Small intestine (tissue), 7 donors: ENCODE data around the gene PDLIM7. TPM values are rescaled to one million over a fixed set of nuclear protein-coding genes. Genes with fewer than 3 reads are reported as not detected.

Experiments
- DNase-seq, 2 donors: peaks; one replicate each; pipeline versions ENCODE4 v3.0.0 to v3.0.0-alpha.2; 2013
- FAIRE-seq: peaks from 2 replicates; lab custom pipeline; 2012; peaks lifted over from hg19 to GRCh38; lab: Jason Lieb, UNC
- H3K27ac ChIP-seq, 3 donors: one replicate each; pipeline ENCODE4 v1.5.1; 2013; ENCODE audit warnings: low read length in 2 of 3, mild to moderate bottlenecking in 2 of 3, control low read depth in 1 of 3, inconsistent platforms in 1 of 3, low read depth in 1 of 3, moderate library complexity in 1 of 3
- H3K27me3 ChIP-seq, 3 donors: one replicate each; pipeline ENCODE4 v1.6.1; 2013; ENCODE audit warnings: low read length in 3 of 3, inconsistent platforms in 1 of 3; ENCODE audit not compliant: control insufficient read depth in 3 of 3, insufficient read depth in 3 of 3
- H3K36me3 ChIP-seq, 3 donors: one replicate each; pipeline ENCODE4 v1.6.1; 2013; ENCODE audit warnings: low read length in 3 of 3, inconsistent platforms in 1 of 3, low read depth in 1 of 3, mild to moderate bottlenecking in 1 of 3, moderate library complexity in 1 of 3; ENCODE audit not compliant: control insufficient read depth in 3 of 3, insufficient read depth in 2 of 3
- H3K4me1 ChIP-seq, 3 donors: one replicate each; pipeline ENCODE4 v1.6.1; 2013; ENCODE audit warnings: low read length in 2 of 3, inconsistent platforms in 1 of 3, low read depth in 1 of 3, mild to moderate bottlenecking in 1 of 3, moderate library complexity in 1 of 3; ENCODE audit not compliant: control insufficient read depth in 3 of 3, insufficient read depth in 2 of 3
- H3K4me3 ChIP-seq, 3 donors: one replicate each; pipeline ENCODE4 v1.5.1; 2013; ENCODE audit warnings: low read length in 3 of 3, control low read depth in 1 of 3, inconsistent platforms in 1 of 3, low read depth in 1 of 3, mild to moderate bottlenecking in 1 of 3, moderate library complexity in 1 of 3
- H3K9me3 ChIP-seq, 2 donors: one replicate each; pipeline ENCODE4 v1.6.1; 2013; ENCODE audit warnings: low read depth in 1 of 2, low read length in 1 of 2; ENCODE audit not compliant: control insufficient read depth in 2 of 2, insufficient read depth in 1 of 2
- WGBS, 3 donors: extraction: QIAGEN DNeasy Blood & Tissue Kit; methylation state at CpG; one replicate each; pipeline ENCODE4 v1.1.7; 2013; 5-methylcytosine and 5-hydroxymethylcytosine counted together
- polyA plus RNA-seq, 4 donors: library from polyadenylated mRNA; stranded (reverse) in 3 of 4; unstranded in 1 of 4; fragments of 200-250 nt in 3 of 4; fragments of 120-200 nt in 1 of 4; gene quantifications; one replicate each; pipeline versions ENCODE4 v1.2.1 to v1.2.3, GENCODE V29; 2013
- donor health status: healthy with polysubstance abuse.
- donor health status: control.
- donor health status: control.
- donor health status: Bipolar disorder and iron deficiency.
- donor health status: healthy.

The PDLIM7 gene
- polyA plus RNA-seq, 4 donors, result 3.8 to 44.4 (median 18.3) TPM

DNA sequence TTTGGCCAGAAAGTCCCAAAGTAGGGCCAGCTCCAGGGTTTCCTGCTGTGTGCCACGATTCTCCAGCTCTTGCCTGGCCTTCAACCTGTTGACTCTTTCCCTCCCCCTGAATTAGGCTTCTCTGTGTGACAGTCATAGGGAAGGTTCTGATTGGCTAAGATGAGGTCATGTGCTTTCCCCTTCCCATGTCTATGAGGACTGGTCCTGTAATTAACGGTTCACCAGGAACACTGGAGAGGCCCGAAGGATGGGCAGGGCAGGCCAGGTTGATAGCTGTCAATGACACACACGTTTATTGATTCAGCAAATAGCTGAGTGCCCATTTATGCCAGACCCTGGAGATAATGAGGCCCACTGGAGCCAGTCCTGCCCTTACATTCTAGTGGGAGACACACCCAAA, 59.8 kb downstream of the PDLIM7 start:
- no peaks in the 10 kb centered on the region for H3K4me1 ChIP-seq
- 54 to 74% (median 56%) methylated on average over 4 of the region's 4 CpGs for WGBS, 3 donors
- no peaks in the 10 kb centered on the region for H3K27me3 ChIP-seq
- H3K9me3 ChIP-seq, result no peaks in the 10 kb centered on the region
- no peak overlapping the region for H3K4me3 ChIP-seq
- peak in 1 of 2 donors; percentile 38 for DNase-seq
- H3K36me3 ChIP-seq, result peaks cover 15 to 85% (median 20%) of the 10 kb centered on the region in 3 donors
- H3K27ac ChIP-seq, result no peak overlapping the region
- FAIRE-seq, result no peak

GRCh38 chr5:177435847-177436536, 61.4 kb downstream of the PDLIM7 start:
- no peak for DNase-seq
- FAIRE-seq, result no peak
- WGBS, 3 donors, result 93 to 95% (median 95%) methylated on average over 33 to 37 of the region's 37 CpGs

GRCh38 chr5:177434942-177435738, 62.3 kb downstream of the PDLIM7 start:
- Histone ChIP-seq H3K27ac (no peak overlapping the region), H3K36me3 (peaks cover 13 to 85% (median 19%) of the 10 kb centered on the region in 3 donors)
- 90 to 92% (median 91%) methylated on average over 19 to 20 of the region's 20 CpGs for WGBS, 3 donors

More at GRCh38 chr5:177435847-177436536, 61.4 kb downstream of the PDLIM7 start:
- H3K9me3 ChIP-seq, result no peaks in the 10 kb centered on the region
- no peaks in the 10 kb centered on the region for H3K27me3 ChIP-seq
- H3K4me3 ChIP-seq, result no peak overlapping the region
- H3K27ac ChIP-seq, result no peak overlapping the region
- no peaks in the 10 kb centered on the region for H3K4me1 ChIP-seq
- H3K36me3 ChIP-seq, result peaks cover 15 to 85% (median 21%) of the 10 kb centered on the region in 3 donors

GRCh38 chr5:177434437-177434836, 63.0 kb downstream of the PDLIM7 start:
- no peak for DNase-seq
- 79 to 89% (median 86%) methylated on average over 8 of the region's 8 CpGs for WGBS, 3 donors
- Histone ChIP-seq H3K4me3 (no peak overlapping the region), H3K4me1 (no peaks in the 10 kb centered on the region), H3K27ac (no peak overlapping the region), H3K36me3 (peaks cover 13 to 91% (median 19%) of the 10 kb centered on the region in 3 donors), H3K27me3 (no peaks in the 10 kb centered on the region), H3K9me3 (no peaks in the 10 kb centered on the region)
- FAIRE-seq, result no peak

More at GRCh38 chr5:177434942-177435738, 62.3 kb downstream of the PDLIM7 start:
- no peak for DNase-seq
- no peak overlapping the region for H3K4me3 ChIP-seq
- H3K27me3 ChIP-seq, result no peaks in the 10 kb centered on the region
- H3K9me3 ChIP-seq, result no peaks in the 10 kb centered on the region
- no peaks in the 10 kb centered on the region for H3K4me1 ChIP-seq
- no peak for FAIRE-seq

DNA sequence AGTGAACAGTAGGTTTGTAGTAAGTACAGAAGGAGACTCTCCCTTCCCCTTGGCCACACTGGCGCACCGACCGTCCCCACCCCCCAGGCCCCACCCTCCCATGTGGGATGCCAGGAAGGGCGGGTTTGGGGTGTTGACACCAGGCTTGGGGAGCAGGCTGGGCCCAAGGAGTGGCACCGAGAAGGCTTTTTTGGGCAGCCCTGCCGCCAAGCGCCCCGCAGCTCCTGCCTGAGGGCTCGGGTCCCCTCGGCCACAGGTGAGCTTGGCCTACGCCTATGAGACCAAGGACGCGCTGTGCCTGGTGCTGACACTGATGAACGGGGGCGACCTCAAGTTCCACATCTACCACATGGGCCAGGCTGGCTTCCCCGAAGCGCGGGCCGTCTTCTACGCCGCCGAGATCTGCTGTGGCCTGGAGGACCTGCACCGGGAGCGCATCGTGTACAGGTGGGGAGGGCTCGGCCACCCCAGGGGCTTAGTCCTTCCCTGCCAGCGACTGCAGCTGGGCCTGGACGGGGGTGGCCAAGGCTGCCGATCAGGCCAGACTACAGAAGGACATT, 63.7 kb downstream of the PDLIM7 start:
- Histone ChIP-seq H3K27me3 (no peaks in the 10 kb centered on the region), H3K9me3 (no peaks in the 10 kb centered on the region), H3K27ac (no peak overlapping the region), H3K4me1 (peaks cover 0 to 3% (median 0%) of the 10 kb centered on the region in 3 donors), H3K4me3 (no peak overlapping the region), H3K36me3 (peaks cover 13 to 91% (median 17%) of the 10 kb centered on the region in 3 donors)
- FAIRE-seq, result no peak
- DNase-seq, result no peak
- WGBS, 3 donors, result 92 to 96% (median 93%) methylated on average over 25 to 29 of the region's 29 CpGs

Other genes with a start within 250 kb of the PDLIM7 start
- gene RAB24, start 193.9 kb downstream of the PDLIM7 start, polyA plus RNA-seq, result 10 to 100 TPM; 48.1 to 80.1 (median 73.0) TPM
- 100 to 1,000 TPM; 278 to 457 (median 339) TPM for gene PRELID1, start 193.8 kb downstream of the PDLIM7 start, polyA plus RNA-seq
- gene MXD3, start 185.7 kb downstream of the PDLIM7 start, polyA plus RNA-seq, result 10 to 100 TPM; 11.9 to 22.9 (median 14.4) TPM
- 100 to 1,000 TPM in 2 of 4 donors, 10 to 100 TPM in 2; 73.6 to 304 (median 158) TPM for gene LMAN2, start 145.9 kb downstream of the PDLIM7 start, polyA plus RNA-seq
- 10 to 100 TPM; 12.8 to 31.3 (median 20.6) TPM for gene RGS14, start 139.7 kb downstream of the PDLIM7 start, polyA plus RNA-seq
- under 1 TPM in 2 of 4 donors, not detected in 2; 0.01 to 0.07 TPM for gene SLC34A1, start 113.2 kb downstream of the PDLIM7 start, polyA plus RNA-seq
- gene PFN3, start 96.9 kb downstream of the PDLIM7 start, polyA plus RNA-seq, result not detected
- 10 to 100 TPM in 3 of 4 donors, under 1 TPM in 1; 0.28 to 22.4 (median 18.6) TPM for gene F12, start 88.0 kb downstream of the PDLIM7 start, polyA plus RNA-seq
- gene GRK6, start 70.9 kb downstream of the PDLIM7 start, polyA plus RNA-seq, result 10 to 100 TPM; 17.0 to 29.5 (median 24.4) TPM
- 1 to 10 TPM in 3 of 4 donors, under 1 TPM in 1; 0.86 to 3.7 (median 2.0) TPM for gene PRR7, start 50.8 kb downstream of the PDLIM7 start, polyA plus RNA-seq
- gene DBN1, start 24.0 kb downstream of the PDLIM7 start, polyA plus RNA-seq, result 10 to 100 TPM in 2 of 4 donors, 1 to 10 TPM in 2; 1.6 to 32.0 (median 14.2) TPM
- 1 to 10 TPM; 3.1 to 6.0 (median 4.1) TPM for gene DOK3, start 12.2 kb upstream of the PDLIM7 start, polyA plus RNA-seq
- 10 to 100 TPM; 81.9 to 95.4 (median 87.6) TPM for gene DDX41, start 19.4 kb upstream of the PDLIM7 start, polyA plus RNA-seq
- gene FAM193B, start 57.0 kb upstream of the PDLIM7 start, polyA plus RNA-seq, result 100 to 1,000 TPM in 2 of 4 donors, 10 to 100 TPM in 2; 68.7 to 336 (median 155) TPM
- gene TMED9, start 94.6 kb upstream of the PDLIM7 start, polyA plus RNA-seq, result 100 to 1,000 TPM in 2 of 4 donors, 10 to 100 TPM in 2; 34.9 to 183 (median 86.3) TPM
- 10 to 100 TPM; 10.5 to 29.0 (median 22.2) TPM for gene B4GALT7, start 102.5 kb upstream of the PDLIM7 start, polyA plus RNA-seq